GM21390 (cell line): Measurements from ENCODE around the gene NPW.
"Not testable (repeated sequence)": the region's sequence is repeated elsewhere in the genome, so short reads cannot be mapped to it uniquely, and the experiment has no call there.

Source experiments
- ATAC-seq: cut with Tn5 transposase; IDR thresholded peaks from one replicate; pipeline ENCODE4 v1.9.1; 2021; ENCODE audit not compliant: unreplicated experiment

Gene NPW

DNA sequence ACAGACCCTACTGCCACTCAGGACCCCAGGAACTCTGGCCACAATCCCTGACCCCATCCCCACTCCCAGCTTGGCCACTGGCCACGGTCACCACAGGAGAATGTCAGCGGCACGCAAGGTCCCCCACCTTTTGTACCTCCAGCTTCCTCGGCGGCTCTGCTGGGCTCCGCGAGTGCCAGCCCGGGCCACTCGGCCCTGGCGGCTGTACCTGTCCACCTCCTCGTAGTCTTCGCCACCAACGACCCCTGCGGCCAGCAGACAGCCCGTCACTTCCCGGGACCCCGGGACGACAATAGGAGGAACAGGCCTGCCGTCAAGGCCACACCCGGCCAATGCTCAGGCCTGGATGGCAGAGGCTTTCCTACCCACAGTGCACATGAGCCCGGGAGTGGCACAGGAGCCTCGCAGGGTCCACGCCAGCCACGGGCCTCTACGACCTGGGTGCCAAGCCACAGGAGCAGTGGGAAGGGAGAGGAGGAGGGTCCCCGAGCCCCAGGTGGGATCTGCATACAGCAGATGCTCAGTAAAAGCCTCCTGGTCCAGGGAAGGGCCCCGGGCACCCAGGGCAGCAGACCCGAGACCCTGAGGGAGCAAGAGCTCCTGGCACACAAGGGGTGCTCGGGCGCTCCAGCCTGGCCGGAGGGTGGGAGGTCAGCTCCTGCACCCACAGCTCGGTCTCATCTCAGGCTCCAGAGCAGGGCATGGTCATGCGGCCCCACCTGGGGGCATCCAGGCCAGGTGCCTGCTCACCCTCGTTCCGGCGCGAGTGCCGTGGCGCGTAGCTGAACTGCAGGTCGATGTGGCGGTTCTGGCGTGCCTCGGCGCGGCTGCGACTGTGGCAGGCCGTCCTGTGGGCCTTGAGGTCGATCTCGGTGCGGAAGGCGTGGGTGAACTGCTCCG lies 17.9 kb upstream of the NPW start:
- ATAC-seq = no peak

GRCh38 chr16:2002406-2003230 lies 17.0 kb upstream of the NPW start:
- no peak for ATAC-seq

GRCh38 chr16:2003231-2003826 lies 16.3 kb upstream of the NPW start:
- no peak for ATAC-seq

- ATAC-seq = peak; percentile 63
Measured at GRCh38 chr16:2003827-2004641, 15.6 kb upstream of the NPW start.

GRCh38 chr16:2004795-2005517 lies 14.6 kb upstream of the NPW start:
- ATAC-seq = no peak

DNA sequence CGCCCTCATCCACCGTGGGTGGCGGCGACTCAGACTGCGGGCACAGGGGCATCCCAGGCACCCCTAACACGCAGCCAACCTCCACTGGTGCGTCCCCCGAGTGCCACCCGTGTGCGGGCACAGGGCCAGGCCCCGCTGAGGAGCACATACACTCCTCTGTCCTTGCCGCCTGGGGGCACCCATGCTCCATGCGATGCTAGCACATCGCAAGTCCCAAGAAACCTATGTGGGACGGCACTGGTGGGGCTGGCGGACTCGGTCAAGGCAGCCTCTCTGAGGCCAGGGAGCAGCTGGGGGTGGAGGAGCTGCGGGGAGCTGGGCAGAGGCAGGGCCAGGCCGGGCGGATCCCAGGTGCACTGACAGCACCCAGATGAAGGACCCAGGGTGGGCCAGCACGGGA lies 13.9 kb upstream of the NPW start:
- ATAC-seq = no peak

DNA sequence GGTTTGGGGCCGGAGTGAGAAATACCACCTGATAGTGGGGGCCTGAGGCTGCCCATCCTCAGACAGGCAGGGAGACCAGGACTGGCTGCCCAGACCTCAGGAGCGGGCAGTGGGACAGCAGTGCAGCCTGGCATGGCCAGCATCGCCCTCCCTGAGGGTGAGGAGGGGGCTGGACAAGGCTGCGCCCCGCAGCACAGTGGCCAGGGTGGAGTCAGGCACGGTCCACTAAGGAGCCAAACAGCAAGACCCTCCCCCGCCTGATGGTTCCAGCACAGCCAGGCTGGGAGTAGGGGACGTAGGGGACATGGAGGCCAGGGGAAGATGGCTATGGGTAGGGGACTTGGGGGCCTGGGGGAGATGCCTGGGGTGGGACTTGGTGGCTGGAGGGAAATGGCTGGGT lies 13.3 kb upstream of the NPW start:
- no peak for ATAC-seq

DNA sequence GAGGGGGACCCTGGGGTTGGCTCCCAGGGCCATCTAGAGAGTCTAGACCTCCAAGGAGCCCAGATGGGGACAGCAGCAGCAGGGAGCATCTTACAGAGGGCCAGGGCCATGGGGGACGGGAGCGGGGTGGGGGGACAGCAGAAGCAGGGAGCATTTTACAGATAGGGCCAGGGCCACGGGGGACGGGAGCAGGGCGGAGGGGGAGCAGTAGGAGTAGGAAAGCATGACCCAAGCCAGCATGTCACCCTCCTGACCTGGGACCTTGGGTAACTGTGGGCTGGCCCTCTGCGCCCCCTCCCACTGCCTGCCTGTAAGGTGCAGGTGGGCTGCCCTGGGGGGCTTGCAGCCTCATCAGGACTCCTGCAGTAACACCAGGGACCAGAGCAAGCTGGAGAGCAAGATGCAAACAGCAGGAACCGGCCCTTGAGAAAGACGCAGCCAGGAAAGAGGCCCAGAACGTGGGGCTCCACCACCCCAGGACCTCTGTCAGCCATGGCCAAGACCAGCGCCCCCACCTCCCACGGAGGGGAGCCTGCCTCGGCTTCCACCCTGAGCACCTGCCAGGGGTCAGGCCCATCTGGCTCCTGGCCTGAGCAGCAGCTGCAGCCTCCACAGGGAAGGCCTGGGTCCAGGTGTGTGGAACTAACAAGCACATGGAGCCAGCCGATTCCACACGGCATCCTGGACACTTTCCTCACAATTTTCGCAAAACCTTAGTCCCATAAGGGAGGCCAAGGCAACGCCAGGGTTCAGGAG lies 12.3 kb upstream of the NPW start:
- ATAC-seq = no peak

DNA sequence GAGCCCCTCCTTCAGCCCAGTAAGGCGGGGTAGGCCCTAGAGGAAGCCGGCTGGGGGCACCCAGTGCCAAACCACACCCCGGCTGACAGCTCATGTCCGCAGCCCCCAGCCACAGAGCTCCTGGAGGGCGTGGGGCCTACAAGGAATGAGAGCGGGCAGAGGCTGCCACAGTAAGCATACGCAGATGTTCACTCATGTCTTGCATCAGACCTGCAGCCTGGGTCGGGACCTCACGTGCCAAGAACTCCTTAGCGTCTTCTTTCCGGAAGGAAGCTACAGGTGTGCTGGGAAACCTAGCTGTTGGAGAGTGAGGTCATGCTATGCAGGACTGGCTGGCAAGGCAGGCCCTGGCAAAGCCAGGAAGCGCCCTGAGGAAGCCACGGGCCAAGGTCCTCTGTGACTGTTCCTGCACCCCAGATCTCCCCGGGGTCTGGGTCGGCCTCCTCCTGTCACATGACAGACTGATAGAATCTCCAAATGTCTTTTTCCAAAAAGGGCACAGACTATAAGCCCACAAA lies 11.5 kb upstream of the NPW start:
- ATAC-seq = no peak

DNA sequence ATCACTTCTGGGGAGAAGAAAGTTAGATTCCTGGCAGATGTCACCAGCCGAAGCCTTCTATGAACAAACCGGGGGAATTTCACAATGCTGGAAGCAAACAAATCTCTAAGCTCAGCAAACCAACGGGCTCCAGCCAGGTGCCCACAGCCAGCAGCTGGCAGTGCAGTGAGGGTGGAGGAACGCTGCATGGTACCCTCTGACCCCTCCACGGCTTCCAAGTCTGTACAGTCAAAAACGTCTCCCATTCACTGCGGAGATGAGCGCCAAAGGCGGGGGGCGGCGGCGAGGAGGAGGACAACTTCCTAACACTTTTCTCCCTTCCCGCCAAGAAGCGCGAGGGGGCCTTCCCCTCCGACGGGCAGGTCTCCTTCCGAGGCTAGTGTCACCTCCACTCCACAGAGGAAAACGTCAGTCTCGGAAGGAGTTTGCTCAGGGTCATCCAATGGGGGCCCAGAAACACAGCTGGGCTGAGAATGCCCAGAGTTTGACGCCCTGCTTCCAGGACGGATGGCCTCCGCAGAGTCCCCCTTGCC lies 10.9 kb upstream of the NPW start:
- ATAC-seq = no peak

DNA sequence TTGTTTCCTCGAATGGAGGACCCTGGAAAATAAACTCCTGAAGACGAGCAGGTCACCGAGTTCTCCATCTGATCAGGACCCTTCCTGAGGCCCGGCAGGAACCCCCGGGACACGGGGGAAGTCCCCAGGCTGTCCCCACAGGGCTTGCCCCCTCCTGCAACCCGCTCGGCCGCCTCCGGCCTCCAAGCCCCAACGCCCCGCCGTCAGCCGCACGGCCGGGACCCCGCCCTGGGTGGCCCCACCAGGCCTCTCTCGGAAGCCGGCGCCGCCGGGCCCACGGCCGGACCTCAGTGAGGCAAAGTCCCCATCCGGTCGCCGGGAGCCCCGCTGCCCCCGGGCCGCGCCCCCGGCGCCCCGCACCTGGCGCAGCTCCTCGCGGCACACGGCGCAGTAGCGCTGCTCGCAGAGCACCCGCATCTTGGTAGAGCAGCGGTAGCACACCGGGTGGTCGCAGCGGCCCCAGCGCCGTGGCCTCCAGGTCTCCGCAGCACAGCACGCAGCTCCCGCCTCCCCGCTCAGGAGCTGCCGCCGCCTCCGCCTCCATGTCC lies 10.3 kb upstream of the NPW start:
- ATAC-seq = peak; percentile 36

DNA sequence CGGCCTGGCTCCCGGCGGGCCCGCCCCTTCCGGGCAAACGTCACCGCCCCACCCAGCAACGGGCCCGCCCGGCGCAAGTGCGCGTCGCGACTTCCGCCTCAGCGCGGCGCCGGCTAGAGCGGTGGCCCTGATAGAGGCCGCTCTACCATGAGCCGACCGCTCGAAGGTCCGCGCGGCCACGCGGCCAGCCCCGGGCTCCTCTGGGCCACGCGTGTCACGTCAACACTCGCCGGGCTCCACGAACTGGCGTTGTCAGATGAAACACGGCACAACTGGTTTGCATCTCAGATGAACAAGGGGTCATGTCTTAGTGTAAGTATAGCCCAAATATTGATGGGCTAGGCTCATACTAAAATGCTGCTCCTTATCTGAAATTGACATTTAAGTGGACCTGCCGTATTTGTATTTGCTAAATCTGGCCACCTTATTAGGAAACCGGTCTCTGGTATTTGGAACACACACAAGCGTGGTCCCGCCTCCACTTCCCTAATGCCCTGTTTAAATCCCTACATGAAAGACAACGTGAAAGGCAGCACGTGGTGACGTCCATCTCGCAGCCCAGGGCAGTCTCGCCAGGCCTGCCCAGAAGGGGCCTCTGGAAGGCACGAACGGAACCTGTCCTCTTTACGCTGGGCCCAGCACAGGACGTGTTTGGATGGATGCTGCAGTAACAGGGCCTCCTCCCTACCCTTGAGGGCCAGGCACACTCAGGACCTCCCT lies 9.6 kb upstream of the NPW start, which contains the start of gene ZNF598:
Gene ZNF598 (minus strand): TSS at position 31 of the 720 bp plus-strand sequence.
- peak; percentile 86 for ATAC-seq

DNA sequence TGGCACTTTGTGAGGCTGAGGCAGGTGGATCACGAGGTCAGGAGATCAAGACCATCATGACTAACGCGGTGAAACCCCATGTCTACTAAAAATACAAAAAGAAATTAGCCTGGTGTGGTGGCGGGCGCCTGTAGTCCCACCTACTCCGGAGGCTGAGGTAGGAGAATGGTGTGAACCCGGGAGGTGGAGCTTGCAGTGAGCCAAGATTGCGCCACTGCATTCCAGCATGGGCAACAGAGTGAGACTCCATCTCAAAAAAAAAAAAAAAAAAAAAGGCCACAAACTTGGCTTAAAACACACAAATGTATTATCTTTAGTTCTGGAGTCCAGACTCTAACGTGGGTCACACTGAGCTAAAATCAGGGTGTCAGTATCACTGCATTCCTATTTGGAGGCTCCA lies 7.9 kb upstream of the NPW start:
- ATAC-seq = not testable (repeated sequence)

GRCh38 chr16:2013527-2013926 lies 6.1 kb upstream of the NPW start:
- ATAC-seq = no peak

GRCh38 chr16:2015117-2015946 lies 4.3 kb upstream of the NPW start:
- no peak for ATAC-seq

GRCh38 chr16:2015947-2016208 lies 3.7 kb upstream of the NPW start:
- ATAC-seq = no peak

- ATAC-seq = no peak
Measured at GRCh38 chr16:2016407-2016922, 3.1 kb upstream of the NPW start.
